Islet of Langerhans (tissue), 1 donor: ENCODE measurements around the gene MYL12B.
A peak's percentile ranks its signal among the peaks of the same experiment; 100 is the strongest.
"Not testable (repeated sequence)": the region's sequence is repeated elsewhere in the genome, so short reads cannot be mapped to it uniquely, and the experiment has no call there.

Experiments
- FAIRE-seq: peaks from one replicate; lab custom pipeline; 2011; peaks lifted over from hg19 to GRCh38; lab: Jason Lieb, UNC

The MYL12B gene

GRCh38 chr18:3297025-3297984 lies 35.4 kb downstream of the MYL12B start:
- FAIRE-seq, result peak; percentile 49

- FAIRE-seq, result no peak
Measured at GRCh38 chr18:3304832-3305231, 42.9 kb downstream of the MYL12B start.

- no peak for FAIRE-seq
Measured at GRCh38 chr18:3305354-3305762, 43.4 kb downstream of the MYL12B start.

GRCh38 chr18:3305933-3306332 lies 44.0 kb downstream of the MYL12B start:
- no peak for FAIRE-seq

- no peak for FAIRE-seq
Measured at GRCh38 chr18:3306391-3306790, 44.5 kb downstream of the MYL12B start.

DNA sequence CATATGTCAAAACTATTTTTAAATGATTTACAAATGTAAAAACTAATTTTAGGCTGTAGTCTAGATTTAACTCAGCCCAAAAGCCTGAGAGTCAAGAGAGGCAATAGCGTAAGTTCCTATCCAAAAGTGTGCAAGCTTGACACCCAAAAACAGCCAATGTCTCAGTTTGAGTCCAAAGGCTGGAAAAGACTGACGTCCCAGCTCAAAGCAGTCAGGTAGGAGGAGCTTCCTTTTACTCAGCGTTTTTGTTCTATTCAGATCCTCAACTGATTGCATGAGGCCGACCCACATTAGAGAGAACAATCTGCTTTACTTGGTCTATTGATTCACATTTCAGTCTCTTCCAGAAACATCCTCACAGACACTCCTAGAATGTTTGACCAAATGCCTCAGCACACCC lies 51.8 kb downstream of the MYL12B start:
- FAIRE-seq, result no peak

- FAIRE-seq, result not testable (repeated sequence)
Measured at GRCh38 chr18:3315344-3315743, 53.4 kb downstream of the MYL12B start.

GRCh38 chr18:3319399-3319798 lies 57.5 kb downstream of the MYL12B start:
- FAIRE-seq, result no peak

DNA sequence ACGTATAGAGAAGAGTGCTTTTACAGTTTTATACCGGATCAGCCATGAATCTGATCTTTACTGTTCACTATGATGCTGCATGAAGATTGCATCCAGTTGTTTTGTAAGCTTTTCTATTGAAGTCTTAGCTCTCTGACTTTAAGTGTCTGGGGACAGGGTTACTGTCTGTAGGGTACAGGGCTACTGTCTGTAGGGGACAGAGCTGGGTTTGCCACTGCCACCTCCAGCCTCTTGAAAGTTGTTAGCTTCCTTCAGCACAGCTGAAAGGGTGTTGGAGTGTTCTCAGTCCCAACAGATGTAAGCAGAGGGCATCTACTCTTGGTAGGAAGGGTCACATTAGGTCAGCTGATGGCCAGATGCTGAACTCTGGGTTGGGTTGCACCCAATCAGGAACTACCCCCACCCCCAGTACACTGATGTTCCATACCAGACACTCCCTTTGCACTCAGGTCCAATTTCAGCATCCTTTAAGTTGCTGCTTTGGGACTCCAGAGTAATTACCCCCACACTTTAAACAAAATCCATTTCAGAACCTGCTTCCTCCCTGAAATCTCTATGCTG lies 58.0 kb downstream of the MYL12B start:
- FAIRE-seq, result no peak

DNA sequence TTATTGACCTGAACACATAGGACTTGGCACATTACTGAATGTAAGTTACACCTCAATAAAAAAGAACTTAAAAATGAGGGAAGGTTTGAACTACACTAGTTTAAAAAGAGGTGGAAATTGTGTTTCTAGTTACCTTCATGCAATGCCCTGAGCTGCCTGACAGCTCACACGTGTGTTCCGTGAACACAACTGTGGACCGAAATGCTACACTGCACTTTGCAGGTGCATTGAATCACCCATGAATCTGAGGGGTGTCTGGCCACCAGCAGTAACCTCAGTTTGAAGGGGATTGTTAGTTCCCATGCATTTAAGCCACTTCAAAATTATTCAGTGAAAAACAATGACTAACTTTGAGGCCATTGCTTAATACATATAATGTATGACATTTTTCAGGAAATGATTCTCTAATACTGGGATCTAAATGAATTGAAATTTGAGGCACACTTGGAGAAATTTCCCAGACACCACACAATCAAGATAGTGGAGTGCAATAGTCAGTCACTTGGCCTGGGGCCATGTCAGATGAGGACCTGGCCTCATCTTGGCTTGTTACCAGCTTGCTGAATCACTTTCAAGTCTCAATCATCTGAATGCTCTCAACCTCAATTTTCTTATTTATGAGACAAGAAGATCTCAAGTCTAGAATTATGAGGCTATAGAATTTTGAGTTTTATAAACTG lies 59.3 kb downstream of the MYL12B start:
- no peak for FAIRE-seq

DNA sequence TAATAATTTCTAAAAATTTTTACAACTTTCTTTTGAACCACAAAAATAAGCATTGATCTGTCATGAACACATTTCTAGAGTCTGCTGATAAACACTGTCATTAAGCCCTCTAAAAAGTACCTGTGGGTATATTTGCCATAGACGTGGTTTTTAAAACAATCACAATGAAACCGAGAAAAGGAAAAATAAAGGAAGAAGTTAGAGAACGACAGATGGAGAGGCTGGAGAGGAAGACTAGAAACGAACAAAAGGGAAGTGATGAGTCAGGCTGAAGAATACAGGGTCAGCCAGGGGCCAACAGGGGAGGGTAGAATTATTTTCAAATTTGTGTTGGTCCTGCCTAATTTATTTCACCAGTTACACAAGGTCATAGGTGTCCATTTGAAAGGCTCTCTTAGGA lies 62.0 kb downstream of the MYL12B start:
- FAIRE-seq, result no peak
